Stromal cell of bone marrow (primary cell): ENCODE data around the gene EHMT2.
"Not testable (repeated sequence)": the region's sequence is repeated elsewhere in the genome, so short reads cannot be mapped to it uniquely, and the experiment has no call there.

Experiments used
- DNase-seq: peaks from one replicate; pipeline ENCODE4 v3.0.0-alpha.2; 2012; ENCODE audit warnings: low read depth

Gene EHMT2

GRCh38 chr6:31897612-31898382 is at the start of gene EHMT2:
Gene EHMT2, minus strand, starts transcription at chr6:31897698. Its CDS starts 21 bp downstream, at chr6:31897677.
- peak; percentile 65 for DNase-seq

GRCh38 chr6:31947070-31947675 is 49.7 kb upstream of the EHMT2 start:
- DNase-seq: no peak

GRCh38 chr6:31946370-31946885 is 48.9 kb upstream of the EHMT2 start:
- DNase-seq: no peak

GRCh38 chr6:31945507-31946369 is 48.2 kb upstream of the EHMT2 start, which contains the start of gene CFB:
Gene CFB, plus strand, starts transcription at chr6:31946095. Its CDS starts 127 bp downstream, at chr6:31946222.
- peak; percentile 91 for DNase-seq

GRCh38 chr6:31945154-31945506 is 47.6 kb upstream of the EHMT2 start:
- DNase-seq: no peak

- DNase-seq: no peak
Measured at GRCh38 chr6:31943742-31944141, 46.2 kb upstream of the EHMT2 start.

- DNase-seq: no peak
Measured at GRCh38 chr6:31940256-31940664, 42.8 kb upstream of the EHMT2 start.

- DNase-seq: no peak
Measured at GRCh38 chr6:31935823-31936222, 38.3 kb upstream of the EHMT2 start.

- DNase-seq: no peak
Measured at GRCh38 chr6:31935021-31935420, 37.5 kb upstream of the EHMT2 start.

GRCh38 chr6:31933537-31933936 is 36.0 kb upstream of the EHMT2 start:
- no peak for DNase-seq

GRCh38 chr6:31932137-31932536 is 34.6 kb upstream of the EHMT2 start:
- not testable (repeated sequence) for DNase-seq

- no peak for DNase-seq
Measured at GRCh38 chr6:31930962-31931361, 33.5 kb upstream of the EHMT2 start.

GRCh38 chr6:31928672-31928939 is 31.1 kb upstream of the EHMT2 start:
- no peak for DNase-seq

- DNase-seq: no peak
Measured at GRCh38 chr6:31927863-31928671, 30.6 kb upstream of the EHMT2 start.

GRCh38 chr6:31927242-31927862 is 29.9 kb upstream of the EHMT2 start, which contains the start of gene C2:
Gene C2, plus strand, starts transcription at chr6:31927717. Its CDS starts 36 bp downstream, at chr6:31927753.
- no peak for DNase-seq

- no peak for DNase-seq
Measured at GRCh38 chr6:31922942-31923341, 25.4 kb upstream of the EHMT2 start.

- no peak for DNase-seq
Measured at GRCh38 chr6:31920811-31921210, 23.3 kb upstream of the EHMT2 start.

GRCh38 chr6:31919624-31920303 is 22.3 kb upstream of the EHMT2 start:
- no peak for DNase-seq

- DNase-seq: no peak
Measured at GRCh38 chr6:31918069-31918720, 20.7 kb upstream of the EHMT2 start.

- no peak for DNase-seq
Measured at GRCh38 chr6:31915756-31916155, 18.3 kb upstream of the EHMT2 start.
